ENCODE results near the gene FCRLB.
A peak's percentile ranks its signal among the peaks of the same experiment; 100 is the strongest.
"Not testable (repeated sequence)": the region's sequence is repeated elsewhere in the genome, so short reads cannot be mapped to it uniquely, and the experiment has no call there.

The FCRLB gene

DNA sequence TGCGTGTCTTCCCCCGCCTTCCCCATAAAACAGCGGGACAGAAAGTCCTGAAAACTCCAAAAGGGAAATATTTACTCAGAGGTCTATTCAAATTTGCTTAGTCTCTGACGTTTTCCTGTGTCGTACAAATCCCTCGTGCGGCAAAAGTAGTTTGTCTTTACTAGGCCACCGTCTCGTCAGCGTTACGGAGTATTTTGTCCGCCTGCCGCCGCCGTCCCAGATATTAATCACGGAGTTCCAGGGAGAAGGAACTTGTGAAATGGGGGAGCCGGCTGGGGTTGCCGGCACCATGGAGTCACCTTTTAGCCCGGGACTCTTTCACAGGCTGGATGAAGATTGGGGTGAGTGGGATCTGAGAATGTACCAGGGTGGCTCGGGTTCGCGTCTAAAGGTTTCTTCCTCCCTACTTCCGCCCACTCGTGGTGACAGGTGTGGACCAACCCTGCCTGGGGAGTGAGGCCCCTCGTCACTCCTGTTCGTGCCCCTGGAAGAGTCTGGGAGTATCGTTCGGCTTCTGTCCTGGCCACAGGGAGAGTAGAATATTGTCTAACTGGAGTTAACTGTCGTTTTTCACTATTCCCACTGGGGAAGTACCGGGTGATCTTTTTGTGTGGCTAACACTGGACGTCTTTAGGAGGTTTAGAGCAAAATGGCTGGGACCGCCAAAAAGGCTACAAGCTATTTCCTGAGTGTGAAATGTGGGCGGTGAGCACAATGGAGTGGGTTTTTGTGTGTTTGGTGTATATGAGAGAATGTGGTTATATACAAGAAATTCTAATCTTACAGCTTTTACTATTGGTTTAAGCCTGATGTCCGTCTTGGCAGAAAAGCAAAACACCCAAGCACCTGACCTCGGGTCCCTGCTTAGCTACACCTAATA, 45.0 kb downstream of the FCRLB start, which contains the start of gene ATF6:
ATF6 (plus strand) TSS at position 219 of the 880 bp plus-strand sequence; CDS start at position 260, 41 bp downstream.
- TF ChIP-seq, protein P1, sequence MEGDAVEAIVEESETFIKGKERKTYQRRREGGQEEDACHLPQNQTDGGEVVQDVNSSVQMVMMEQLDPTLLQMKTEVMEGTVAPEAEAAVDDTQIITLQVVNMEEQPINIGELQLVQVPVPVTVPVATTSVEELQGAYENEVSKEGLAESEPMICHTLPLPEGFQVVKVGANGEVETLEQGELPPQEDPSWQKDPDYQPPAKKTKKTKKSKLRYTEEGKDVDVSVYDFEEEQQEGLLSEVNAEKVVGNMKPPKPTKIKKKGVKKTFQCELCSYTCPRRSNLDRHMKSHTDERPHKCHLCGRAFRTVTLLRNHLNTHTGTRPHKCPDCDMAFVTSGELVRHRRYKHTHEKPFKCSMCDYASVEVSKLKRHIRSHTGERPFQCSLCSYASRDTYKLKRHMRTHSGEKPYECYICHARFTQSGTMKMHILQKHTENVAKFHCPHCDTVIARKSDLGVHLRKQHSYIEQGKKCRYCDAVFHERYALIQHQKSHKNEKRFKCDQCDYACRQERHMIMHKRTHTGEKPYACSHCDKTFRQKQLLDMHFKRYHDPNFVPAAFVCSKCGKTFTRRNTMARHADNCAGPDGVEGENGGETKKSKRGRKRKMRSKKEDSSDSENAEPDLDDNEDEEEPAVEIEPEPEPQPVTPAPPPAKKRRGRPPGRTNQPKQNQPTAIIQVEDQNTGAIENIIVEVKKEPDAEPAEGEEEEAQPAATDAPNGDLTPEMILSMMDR (IDR thresholded peaks at IDR 0.05; ENCODE audit: low read depth, low read length, missing control alignments): peak; percentile 5
- in situ Hi-C loops (cut with HindIII; ENCODE audit: low pct_ligation_motif_present, low sequenced_read_pairs): no loop called here
- no peaks in the 10 kb centered on the region for H3K27me3 ChIP-seq (replicated peaks)
- peak; percentile 95 for DNase-seq
- H3K4me3 ChIP-seq (ENCODE audit: low read depth, low read length): peak within 1 kb of the TSS; percentile 100
- peak within 1 kb of the TSS; percentile 91 for H3K27ac ChIP-seq
- H3K36me3 ChIP-seq (replicated peaks): no peaks in the 10 kb centered on the region

DNA sequence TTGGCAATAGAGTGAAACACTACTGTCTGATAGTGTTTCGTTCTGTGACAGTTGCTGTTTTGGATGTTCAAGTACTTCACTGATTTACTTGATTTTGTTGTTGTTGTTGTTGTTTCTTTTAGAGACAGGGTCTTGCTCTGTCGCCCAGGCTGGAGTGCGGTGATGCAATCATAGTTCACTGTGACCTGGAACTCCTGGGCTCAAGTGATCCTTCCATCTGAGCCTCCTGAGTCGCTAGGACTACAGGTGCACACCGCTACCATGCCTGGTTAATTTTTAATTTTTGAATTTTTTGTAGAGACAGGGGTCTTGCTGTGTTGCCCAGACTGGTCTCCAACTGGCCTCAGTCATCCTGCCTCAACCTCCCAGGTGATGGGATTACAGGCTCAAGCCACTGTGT, 47.1 kb downstream of the FCRLB start:
- H3K4me3 ChIP-seq (ENCODE audit: low read depth, low read length): no peak overlapping the region
- in situ Hi-C loops (cut with HindIII; ENCODE audit: low pct_ligation_motif_present, low sequenced_read_pairs): no loop called here
- TF ChIP-seq, protein P1 (IDR thresholded peaks at IDR 0.05; ENCODE audit: low read depth, low read length, missing control alignments): no peak
- H3K27me3 ChIP-seq (replicated peaks): no peaks in the 10 kb centered on the region
- no peaks in the 10 kb centered on the region for H3K36me3 ChIP-seq (replicated peaks)
- H3K27ac ChIP-seq: no peak overlapping the region
- DNase-seq: no peak

DNA sequence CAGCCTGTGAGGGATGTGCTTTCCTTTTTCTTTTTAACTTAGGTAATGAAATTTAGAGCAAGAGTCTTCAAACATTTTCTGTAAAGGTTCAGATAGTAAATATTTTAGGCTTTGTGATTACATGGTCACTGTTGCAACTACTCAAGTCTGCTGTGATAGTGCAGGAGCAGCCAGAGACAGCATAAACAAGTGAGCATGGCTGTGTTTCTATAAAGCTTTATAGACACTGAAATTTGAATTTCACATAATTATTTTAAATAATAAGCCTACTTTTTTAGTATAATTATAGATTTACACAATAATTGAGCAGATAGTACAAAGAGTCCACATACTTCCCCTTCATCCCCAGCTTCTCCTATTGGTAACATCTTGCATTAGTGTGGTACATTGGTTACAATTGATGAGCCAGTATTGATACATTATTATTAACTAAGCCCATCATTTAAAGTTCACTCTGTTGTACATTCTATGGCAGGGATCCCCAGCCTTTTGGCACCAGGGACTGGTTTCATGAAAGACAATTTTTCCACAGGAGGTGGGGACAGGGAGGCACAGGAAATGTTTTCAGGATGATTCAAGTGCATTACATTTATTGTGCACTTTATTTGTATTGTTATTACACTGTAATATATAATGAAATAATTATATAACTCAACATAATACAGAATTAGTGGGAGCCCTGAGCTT, 47.8 kb downstream of the FCRLB start:
- DNase-seq: no peak
- H3K27me3 ChIP-seq (replicated peaks): no peaks in the 10 kb centered on the region
- no peaks in the 10 kb centered on the region for H3K36me3 ChIP-seq (replicated peaks)
- no peak overlapping the region for H3K27ac ChIP-seq
- H3K4me3 ChIP-seq (ENCODE audit: low read depth, low read length): no peak overlapping the region
- TF ChIP-seq, protein P1 (IDR thresholded peaks at IDR 0.05; ENCODE audit: low read depth, low read length, missing control alignments): no peak
- in situ Hi-C loops (cut with HindIII; ENCODE audit: low pct_ligation_motif_present, low sequenced_read_pairs): no loop called here

DNA sequence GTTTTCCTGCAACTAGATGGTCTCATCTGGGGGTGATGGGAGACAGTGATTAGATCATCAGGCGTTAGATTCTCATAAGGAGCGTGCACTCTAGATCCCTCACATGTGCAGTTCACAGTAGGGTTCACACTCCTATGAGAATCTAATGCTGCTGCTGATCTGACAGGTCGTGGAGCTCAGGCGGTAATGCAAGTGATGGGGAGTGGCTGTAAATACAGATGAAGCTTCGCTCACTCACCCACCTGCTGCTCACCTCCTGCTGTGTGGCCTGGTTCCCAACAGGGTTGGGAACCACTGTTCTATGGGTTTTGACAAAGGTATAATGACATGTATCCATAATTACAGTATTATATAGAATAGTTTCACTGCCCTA, 48.3 kb downstream of the FCRLB start:
- H3K27ac ChIP-seq; H3K4me3 ChIP-seq (ENCODE audit: low read depth, low read length); H3K36me3 ChIP-seq (replicated peaks); in situ Hi-C loops (cut with HindIII; ENCODE audit: low pct_ligation_motif_present, low sequenced_read_pairs); H3K27me3 ChIP-seq (replicated peaks); DNase-seq: not testable (repeated sequence)

DNA sequence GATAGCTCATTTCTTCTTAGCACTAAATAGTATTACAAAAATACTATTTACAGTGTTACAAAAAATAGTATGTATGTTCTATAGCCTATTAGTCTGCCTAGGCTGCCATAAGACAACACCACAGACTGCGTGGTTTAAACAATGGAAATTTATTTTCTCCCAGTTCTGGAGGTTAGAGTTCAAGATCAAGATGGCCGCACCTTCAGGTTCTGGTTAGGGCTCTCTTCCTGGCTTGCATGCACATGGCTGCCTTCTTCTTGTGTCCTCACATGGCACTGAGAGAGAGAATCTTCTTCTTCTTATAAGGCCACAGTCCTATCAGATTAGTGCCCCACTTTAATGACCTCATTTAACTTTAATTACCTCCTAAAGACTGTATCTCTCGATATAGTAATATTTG, 48.9 kb downstream of the FCRLB start:
- H3K27ac ChIP-seq: no peak overlapping the region
- no peaks in the 10 kb centered on the region for H3K36me3 ChIP-seq (replicated peaks)
- no peak overlapping the region for H3K4me3 ChIP-seq (ENCODE audit: low read depth, low read length)
- H3K27me3 ChIP-seq (replicated peaks): no peaks in the 10 kb centered on the region
- in situ Hi-C loops (cut with HindIII; ENCODE audit: low pct_ligation_motif_present, low sequenced_read_pairs): no loop called here
- TF ChIP-seq, protein P1 (IDR thresholded peaks at IDR 0.05; ENCODE audit: low read depth, low read length, missing control alignments): no peak
- no peak for DNase-seq

DNA sequence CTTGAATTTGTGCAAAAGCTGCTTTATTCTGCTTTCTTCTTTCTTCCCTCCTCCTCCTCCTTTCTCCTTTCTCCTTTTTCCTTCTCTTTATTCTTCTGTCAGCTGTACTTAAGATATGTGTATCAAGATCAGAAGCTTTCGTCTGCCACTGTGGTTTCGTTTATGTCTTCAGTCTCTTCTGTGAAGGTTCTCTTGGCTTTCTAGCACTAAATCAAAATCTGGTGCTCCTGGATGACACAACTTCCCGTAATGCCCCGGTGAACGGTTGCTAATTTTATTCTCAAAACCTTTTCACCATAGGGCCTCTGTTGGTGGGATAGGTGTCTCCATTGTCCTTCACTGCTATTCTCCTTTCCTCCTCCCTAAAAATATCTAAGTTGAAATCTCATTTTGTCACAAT, 49.8 kb downstream of the FCRLB start:
- H3K27me3 ChIP-seq (replicated peaks): no peaks in the 10 kb centered on the region
- H3K27ac ChIP-seq: no peak overlapping the region
- H3K4me3 ChIP-seq (ENCODE audit: low read depth, low read length): no peak overlapping the region
- in situ Hi-C loops (cut with HindIII; ENCODE audit: low pct_ligation_motif_present, low sequenced_read_pairs): no loop called here
- no peak for DNase-seq
- TF ChIP-seq, protein P1 (IDR thresholded peaks at IDR 0.05; ENCODE audit: low read depth, low read length, missing control alignments): no peak
- H3K36me3 ChIP-seq (replicated peaks): no peaks in the 10 kb centered on the region
